GM19324 (cell line): Measurements from ENCODE around the gene COL18A1.

Source experiments
- ATAC-seq: cut with Tn5 transposase; IDR thresholded peaks from one replicate; pipeline ENCODE4 v1.9.1; 2021; ENCODE audit warnings: mild to moderate bottlenecking, moderate library complexity; ENCODE audit not compliant: unreplicated experiment, low FRiP score

The COL18A1 gene

DNA sequence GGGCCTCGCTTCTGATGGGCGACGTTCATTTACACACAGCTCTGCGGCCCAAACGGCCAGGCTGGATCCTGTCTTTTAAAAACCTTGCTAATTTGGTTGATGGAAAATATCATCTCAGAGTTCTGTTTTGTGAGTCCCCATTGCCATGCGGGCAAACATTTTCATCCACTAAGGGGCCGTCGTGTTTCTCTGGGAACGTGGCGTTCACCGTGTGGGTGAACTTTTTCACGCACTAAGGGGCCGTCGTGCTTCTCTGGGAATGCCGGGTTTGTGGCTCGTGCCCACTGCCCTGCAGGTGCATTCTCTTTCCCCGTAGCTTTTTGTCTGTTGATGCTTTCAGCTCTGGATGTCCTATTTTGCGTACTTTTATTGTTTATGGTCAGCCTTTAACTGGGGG, 6.8 kb downstream of the COL18A1 start:
- ATAC-seq = no peak

DNA sequence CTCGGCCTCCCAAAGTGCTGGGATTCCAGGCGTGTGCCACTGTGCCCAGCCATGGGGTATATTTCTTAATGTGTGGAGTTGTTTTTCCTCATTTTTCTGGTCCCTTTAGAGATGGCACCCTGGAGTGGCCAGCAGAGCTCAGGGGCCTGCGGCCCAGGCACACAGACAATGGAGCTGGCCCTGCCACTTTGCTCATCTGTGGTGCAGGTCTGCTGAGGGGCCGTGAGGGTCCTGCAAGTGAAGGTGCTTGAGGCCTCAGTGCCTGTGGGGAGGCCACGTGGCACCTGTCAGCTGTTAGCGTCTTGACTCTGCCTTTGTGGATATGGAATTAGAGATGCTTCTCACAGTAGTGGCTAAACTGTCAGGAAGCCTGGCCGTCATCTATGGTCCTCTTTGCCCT, 7.5 kb downstream of the COL18A1 start:
- no peak for ATAC-seq

DNA sequence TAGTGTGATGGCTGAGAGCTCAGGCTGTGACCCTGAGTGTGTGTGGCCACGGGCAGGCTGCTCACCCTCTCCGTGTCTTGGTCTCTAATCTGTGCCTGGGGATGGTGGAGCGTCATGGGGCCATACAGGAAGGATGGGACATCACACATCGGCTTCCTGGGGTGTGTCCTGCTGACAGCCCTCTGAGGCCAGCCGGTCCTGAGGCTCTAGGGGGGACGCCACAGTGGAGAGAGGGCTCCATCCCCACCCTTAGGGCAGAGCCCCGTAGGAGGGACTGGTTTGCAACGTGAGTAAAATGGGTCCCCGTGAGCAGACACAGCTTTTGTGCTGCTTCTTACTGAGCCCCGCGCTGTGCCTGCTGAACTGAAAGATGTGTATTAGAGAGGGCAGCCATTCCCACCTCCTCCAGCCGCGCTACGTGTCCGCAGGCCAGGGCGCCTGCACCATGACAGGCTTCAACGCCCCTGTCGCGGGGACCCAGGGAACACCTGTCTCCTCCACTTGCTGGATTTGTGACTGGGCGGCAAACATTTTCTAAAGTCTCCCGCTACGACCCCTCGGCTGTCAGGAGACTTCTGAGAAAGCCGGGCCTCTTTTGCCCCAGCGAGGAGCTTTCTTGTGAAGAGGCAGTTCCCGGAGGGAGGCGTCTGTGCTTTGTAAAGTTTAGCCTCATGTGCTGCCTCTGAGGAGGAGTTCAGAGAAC, 8.1 kb downstream of the COL18A1 start:
- no peak for ATAC-seq

DNA sequence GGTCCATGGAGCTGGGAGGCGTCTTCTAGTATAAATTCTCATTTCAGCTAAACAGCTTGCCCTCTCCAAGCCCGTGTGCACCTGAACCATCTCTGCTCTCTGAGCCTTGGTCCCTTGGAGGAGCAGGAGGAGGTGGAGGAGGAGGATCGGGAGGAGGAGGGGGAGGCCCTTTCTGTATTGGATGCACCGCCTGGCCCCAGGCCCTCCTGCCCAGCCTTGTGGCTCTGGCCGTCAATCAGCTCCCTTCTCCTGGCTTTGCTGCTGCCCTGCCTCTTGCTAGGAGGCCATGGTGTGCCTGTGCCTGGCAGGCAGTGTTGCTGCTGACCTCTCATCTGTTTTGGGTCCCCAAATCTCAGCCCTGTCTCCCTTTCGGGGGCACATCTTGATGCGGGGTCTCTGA, 9.0 kb downstream of the COL18A1 start:
- no peak for ATAC-seq

DNA sequence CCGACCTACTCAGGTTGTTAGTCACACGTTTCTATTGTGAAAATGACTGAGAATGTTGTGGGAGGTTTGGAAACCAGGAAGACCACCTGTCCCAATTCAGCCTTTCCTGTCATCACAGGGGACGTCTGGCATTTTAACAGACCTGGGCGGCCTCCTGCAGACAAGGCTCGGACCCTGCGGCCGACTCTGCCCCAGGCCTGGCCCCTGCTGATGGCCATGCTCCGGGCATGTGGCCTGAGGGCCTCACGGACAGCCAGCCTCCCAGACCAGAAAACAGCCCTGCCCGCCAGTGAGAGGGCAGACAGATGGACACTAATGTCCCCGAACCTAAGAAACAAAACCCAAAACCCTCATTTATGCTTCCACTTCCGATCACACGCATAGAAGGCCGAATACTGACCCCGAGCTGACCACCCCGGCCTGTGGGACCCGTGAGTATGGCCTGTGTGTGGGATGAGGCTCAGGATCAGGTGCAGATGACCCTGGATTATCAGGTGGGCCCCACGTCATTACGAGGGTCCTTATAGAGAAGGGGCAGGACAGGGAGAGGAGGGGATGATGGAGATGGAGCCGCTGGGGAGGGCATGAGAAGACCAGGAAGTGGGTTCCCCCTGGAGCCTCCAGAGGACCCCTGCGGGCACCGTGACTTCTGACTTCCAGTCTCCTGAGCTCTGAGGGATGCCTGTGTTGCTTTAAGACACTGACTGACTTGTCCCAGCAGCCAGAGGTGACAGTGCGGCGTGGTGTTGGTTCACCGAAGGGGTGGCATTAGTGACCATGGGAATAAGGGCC, 9.6 kb downstream of the COL18A1 start:
- ATAC-seq = no peak

DNA sequence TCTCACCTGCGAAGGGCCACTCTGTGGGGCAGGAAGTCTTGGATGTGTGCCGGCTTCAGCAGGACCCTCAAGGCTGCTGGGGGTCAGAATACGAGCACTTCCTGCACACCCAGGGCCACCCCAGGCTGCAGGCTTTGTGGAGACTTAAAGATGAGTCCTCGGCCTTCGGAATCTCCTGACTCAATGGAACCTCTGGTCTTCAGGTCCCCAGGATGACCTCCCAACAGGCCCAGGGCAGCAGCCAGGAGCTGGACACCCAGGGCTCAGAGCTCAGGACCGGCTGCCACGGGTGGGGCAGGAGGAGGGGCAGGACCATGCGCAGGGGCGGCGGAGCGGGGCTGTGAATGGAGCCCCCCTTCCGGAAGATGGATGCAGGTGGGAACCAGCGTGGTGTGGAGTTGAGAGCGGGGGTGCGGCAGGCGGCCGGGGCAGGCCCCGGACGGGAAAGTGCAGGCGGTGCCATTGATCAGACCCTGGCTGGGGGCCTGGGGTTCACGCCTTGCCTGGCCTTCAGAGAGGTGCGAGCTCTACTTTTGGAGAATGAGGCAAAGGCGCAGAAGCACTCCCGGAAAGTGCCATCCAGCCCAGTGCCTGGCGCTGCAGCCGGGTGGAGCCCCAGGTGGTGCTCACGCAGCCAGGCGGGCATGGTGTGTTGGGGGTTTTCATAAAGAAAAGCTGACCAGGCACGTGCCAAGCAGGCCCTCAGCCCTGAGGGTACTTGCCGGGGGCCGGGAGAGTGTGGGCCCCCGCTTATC, 10.4 kb downstream of the COL18A1 start:
- ATAC-seq = no peak

DNA sequence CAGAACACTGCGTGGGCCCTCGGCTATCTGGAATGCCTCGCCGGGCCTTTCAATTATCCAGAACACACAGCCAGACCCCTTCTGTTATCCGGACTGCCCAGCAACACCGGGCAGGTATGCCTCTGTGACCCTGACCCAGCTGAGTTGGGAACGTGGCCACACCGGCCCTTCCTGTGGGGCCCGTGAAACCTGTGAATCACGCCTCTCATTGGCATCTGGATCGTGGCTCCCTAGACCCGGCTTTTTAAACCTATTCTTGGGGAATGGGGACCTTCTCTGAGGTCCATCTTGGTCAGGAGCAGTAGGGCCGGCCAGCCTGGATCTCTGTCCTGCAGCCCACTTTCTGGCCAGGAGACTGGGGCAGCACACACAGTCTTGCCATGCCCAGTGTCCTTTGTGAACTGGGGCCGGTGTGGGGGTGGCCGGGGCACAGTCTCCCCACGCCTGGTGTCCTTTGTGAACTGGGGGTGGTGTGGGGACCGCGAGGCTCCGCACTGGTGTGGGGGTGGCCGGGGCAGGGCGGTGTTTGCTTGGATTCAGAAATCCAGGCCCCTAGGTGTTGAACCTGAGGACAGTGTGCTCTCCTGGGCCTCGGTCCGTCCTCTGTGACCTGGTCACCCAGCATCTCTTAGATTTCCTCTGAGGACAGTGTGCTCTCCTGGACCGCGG, 11.1 kb downstream of the COL18A1 start:
- ATAC-seq = no peak

DNA sequence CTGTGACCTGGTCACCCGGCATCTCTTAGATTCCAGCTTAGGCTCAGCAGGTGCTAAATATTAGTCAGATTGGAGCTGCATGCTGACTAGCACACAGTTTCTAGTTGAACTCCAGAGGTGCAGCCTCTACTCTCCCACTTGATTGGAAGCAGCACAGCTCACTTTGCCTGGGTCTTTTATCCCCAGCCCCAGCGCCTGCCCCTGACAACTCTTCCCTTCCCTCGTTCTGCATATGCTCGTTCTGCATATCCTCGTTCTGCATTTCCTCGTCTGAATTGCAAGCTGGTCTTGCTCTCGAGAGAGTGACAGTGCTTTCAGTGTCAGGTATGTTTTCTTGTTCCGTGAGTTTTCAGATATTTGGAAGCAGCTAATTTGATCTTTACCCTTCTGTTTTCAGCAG, 11.7 kb downstream of the COL18A1 start:
- ATAC-seq = no peak

DNA sequence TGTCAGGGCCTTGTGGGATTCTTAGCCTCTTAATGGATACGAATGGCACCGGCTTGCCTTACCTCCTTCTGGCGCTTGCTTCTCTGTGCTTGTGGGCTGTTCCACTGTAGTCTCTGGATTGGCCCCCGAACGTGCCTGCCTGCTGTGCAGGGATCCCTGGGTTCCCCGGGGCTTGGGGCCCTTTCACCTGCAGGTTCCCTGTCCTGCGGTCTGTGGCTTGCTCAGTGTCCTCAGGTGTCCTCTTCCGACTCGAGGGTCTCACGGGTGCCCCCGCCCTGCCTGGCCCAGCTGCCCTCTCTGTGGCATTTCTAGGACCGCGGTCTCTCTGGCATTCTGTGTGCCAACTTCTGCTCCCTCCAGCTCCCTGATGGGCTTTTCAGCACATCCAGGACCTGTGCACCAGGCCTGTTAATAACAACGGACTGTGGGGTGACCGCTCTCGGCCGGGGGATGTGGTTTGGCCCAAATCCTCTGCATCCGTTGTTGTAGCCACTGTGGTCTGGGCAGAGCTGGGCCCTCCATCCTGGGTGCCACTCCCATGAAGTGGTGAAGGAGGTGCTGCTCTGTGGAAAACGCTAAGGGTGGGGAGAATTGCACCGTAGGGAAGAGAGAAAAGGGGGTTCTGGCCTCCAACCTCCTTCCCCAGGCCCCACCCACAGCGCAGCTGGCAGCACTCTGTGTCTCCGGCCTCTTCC, 12.4 kb downstream of the COL18A1 start:
- no peak for ATAC-seq

DNA sequence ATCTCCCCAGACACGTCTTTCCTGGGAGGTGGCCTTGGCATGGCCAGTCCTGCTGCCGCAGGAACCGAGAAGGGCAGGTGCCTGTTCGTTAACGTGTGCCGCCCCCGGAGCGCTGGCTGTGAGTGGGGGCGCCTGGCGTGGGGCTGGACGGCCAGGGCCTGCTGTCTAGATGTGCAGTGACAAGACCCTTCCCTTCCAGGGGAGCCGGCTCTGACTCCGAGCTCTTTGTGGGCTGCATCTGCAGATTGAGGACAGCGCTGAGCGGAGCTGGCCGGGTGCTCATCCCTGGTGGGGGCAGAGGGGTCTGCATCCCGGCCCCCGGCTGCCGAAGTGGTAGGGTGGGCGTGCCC, 13.0 kb downstream of the COL18A1 start:
- ATAC-seq = no peak

DNA sequence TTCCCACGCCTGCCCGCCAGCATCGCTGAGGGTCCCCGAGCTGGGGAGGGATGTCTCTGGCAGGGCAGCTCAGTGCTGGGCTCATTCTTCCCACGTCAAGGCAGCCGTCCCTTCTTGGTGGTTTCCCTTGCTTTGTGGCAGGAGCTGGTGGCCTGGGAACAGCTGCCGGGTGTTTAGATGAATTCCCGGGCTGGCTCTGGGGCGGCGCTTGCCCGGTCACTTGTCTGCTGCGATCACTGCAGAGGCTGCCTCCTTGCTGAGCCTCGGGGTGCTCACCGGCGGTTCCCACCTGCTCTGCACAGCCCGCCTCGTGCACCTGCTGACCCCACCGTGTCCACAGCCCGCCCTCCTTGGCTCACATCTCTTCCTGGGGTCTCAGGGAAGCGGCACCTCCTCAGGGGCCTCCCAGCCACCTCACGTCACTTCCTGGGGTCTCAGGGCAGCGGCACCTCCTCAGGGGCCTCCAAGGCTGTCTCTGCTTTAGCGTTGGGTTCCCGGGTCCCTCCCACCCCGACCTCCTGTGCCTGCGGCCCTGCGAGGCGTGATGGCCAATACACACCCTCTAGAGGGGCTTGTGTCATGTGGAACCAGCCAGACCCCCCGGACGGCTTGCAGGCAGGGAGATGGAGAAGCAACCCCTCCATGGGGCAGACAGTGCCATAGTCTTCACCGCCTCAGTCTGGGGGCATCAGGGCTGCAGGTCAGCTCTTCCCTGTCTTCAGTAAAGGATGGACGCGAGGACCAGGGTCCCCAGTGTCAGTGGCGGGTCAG, 13.5 kb downstream of the COL18A1 start:
- ATAC-seq = no peak

DNA sequence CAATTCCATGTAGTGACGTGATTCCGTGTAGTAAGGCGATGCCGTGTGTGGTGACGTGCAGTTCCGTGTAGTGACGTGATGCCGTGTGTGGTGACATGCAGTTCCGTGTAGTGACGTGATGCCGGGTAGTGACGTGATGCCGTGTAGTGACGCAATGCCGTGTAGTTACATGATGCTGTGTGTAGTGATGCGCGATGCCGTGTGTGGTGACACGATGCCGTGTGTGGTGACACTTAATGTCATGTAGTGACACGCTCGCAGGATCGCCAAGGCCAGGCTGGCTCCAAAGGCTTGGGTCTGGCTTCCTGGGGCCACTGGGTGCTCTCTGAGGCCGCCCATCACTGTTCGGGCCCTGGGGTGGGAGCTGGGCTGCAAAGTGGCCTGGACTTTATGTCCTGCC, 14.2 kb downstream of the COL18A1 start:
- ATAC-seq = no peak

DNA sequence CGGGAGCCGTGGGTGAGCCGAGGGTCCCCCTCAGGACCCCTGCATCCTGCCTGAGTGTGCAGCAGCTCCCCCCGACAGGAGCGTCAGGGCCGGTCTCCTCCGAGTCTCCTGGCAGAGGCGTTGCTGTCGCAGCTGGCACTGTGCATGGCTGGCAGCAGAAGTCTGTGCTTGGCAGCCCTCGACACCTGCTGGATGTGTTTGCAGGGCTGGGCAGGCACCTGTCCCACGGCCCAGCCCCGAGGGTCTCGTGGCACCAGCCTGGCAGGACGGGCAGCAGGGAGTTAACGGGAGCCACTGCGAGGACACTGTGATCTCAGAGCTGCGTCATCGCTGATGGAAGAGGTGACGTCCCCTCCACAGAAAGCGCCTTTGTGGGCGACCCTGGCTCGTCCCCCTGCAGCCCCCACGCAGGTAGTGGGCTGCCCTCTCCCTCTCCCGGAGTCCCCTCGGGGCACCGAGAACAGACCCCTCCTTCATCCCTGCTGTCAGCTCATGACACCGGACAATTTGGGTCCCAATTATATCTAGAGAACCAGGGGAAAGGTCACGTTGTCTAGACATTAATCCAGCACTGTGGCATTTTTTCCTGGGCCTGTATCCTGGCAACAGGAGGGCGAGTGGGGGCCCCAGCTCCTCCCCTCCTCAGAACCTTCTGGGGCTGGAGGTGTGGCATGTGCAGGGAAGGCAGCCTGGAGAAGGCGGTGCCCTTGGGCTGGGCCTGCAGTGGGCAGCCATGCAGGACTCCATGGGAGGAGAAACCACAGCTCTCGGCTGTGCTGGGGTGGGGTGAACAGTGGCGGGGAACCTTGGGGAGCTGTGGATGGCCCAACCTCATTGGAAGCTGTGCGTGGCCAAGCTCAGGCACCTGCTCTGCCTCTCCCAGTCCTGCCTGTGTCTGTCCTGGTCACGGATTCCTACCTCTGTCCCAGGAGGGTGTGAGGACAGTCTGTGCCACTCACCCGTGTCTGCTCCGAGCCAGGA, 15.4 kb downstream of the COL18A1 start:
- no peak for ATAC-seq

DNA sequence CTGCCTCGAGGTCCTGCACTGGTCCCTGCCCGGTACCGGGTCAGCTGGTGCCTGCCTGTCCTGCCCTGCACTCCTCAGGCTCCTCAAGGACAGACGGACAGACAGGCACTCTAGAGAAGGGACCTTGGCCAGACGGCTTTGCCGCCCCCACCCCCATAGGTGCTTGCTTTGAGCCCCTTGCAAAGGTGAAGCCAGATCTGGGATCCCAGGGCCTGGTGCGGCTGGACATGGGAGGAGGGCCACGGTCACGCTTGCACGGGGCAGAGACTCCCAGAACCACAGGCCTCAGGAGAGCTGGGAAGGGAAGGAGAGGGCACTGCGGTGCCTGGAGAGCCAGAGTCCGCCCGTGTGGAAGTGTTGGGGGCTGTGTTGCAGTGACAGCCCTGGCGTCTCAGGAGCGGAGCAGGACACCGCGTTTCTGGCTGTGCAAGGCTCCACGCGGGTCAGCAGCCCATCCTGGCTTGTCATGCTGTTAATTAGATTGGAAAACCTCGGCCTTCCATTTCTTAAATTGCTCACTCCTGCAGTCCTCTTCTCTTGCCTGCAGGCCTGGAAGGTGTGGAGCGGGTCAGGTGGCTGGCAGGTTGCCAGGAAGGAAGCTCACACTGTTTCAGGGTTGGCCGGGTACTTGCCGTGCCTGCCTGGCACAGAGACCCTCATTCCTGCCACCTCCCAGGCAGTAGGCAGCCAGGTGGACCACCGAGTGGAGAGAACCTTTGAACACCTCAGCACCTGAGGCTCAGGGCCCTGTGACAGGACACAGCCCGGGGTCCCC, 16.3 kb downstream of the COL18A1 start:
- ATAC-seq = no peak

DNA sequence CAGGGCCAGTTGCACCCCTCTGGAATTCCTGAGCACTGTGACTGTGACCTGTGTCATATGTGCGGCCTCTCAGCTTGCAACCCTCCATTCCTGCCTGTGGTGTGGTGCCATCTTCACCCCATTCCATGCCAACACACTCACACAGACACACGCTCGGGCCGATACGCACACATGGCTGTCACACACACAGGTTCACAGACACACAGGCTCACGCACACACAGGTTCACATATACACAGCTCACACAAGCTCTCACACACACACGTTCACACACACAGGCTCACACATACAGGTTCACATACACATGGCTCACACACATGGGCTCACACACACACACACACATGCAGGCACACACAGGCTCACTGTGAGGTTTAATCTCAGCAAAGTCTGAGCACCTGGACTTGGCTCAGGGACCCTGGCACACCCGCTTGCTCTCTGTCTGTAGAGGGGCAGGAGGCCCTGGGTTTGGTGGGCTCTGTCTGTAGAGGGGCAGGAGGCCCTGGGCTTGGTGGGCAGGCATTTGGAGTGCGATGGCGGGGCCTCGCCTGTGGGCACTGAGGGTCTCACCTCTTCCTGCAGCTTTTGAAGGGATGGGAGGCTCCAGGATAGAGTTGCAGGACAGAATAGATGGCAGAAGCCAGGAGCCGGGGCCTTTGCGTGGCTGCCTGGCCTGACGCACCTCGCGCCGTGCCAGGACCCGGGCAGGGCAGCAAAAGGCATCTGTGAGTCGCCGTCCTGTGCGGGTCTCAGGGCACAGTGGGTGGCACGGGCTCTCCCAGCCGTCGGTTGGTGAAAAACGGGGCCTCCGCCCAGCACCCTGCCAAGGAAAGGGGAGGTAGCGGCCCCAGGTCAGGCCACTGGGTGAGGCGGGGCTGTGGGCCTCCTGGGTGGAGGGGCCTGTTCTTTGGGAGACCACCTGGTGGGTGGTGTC, 17.1 kb downstream of the COL18A1 start:
- ATAC-seq = no peak

DNA sequence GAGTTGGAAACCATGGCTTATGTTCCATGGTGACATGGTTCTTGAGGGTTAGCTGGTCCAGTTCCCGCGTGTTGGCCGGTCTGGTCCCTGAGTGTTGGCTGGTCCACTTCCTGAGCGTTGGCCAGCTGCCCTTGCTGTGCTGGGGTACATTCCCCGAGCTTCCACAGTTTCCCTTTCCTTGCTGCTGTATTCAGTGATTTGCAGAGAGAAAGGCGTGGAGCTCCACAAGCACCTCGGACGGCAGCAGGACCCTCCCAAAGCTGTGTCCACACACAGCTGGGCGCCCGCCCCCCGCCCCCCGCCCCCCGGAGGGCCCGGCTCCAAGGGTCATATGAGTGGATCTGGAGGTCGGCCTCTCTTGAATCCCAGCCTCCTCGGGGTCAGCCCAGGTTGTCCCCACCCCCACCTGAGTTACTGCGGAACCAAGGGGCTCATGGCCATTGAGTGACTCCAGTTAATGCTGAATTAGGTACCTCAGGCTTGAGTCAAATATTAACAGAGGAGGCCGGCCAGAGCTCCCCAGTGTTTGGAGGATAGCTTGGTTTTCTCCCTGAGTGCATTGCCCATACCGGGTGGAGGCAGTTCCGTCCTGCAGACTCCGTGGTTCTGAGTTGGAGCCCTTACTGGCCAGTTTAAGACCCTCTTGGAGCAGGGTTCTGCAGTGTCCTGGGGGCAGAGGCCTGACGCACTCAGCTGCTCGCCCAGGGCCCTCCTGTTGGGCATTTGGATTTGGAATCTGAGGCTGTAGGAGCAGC, 18.4 kb downstream of the COL18A1 start:
- no peak for ATAC-seq
